ENCODE measurements around the gene AXIN2. TPM values are rescaled to one million over a fixed set of nuclear protein-coding genes. Genes with fewer than 3 reads are reported as not detected.
A peak's percentile ranks its signal among the peaks of the same experiment; 100 is the strongest.

The AXIN2 gene
- total and polyA plus RNA-seq, 11 donors, result 5.6 to 24.0 (median 12.9) TPM

- ATAC-seq, result peak; percentile 52 to 86 (median 66)
- H3K4me1 ChIP-seq, result peaks cover 0 to 83% (median 38%) of the 10 kb centered on the region in 12 donors
- no peak for TF ChIP-seq POLR2A (IDR thresholded peaks at IDR 0.05)
- TF ChIP-seq CTCF (IDR thresholded peaks at IDR 0.05), result no peak
- no peaks in the 10 kb centered on the region for H3K9me3 ChIP-seq
- peak in 3 of 5 donors; percentile 40 to 65 (median 42) for DNase-seq
- WGBS, 4 donors, result 55 to 73% (median 70%) methylated on average over 16 to 17 of the region's 17 CpGs
- H3K36me3 ChIP-seq, result peaks cover 0 to 13% (median 5%) of the 10 kb centered on the region in 9 donors
- H3K4me3 ChIP-seq, result no peak overlapping the region
- intact Hi-C loops (cut with DNase I), result loop anchor here in 3 of 10 donors (2.0 to 10.0 kb wide), 2 partner anchors 83 to 619 kb away; no protein-coding TSS in a partner anchor
- H3K27ac ChIP-seq, result peak overlapping the region in 11 of 12 donors; percentile 34 to 90 (median 81)
- no peaks in the 10 kb centered on the region for H3K27me3 ChIP-seq
These were observed 15.5 kb downstream of the AXIN2 start for GRCh38 chr17:65545705-65546523.

GRCh38 chr17:65544672-65545071 is 16.8 kb downstream of the AXIN2 start:
- peak overlapping the region in 7 of 12 donors; percentile 5 to 90 (median 17) for H3K27ac ChIP-seq
- WGBS, 4 donors, result 74 to 88% (median 80%) methylated on average over 11 of the region's 11 CpGs
- DNase-seq, result peak in 1 of 5 donors; percentile 31
- intact Hi-C loops (cut with DNase I), result loop anchor here in 2 of 10 donors (5.0 to 10.0 kb wide), 2 partner anchors 82 to 620 kb away; no protein-coding TSS in a partner anchor
- H3K36me3 ChIP-seq, result peaks cover 0 to 23% (median 5%) of the 10 kb centered on the region in 9 donors
- H3K9me3 ChIP-seq, result no peaks in the 10 kb centered on the region
- no peaks in the 10 kb centered on the region for H3K27me3 ChIP-seq
- H3K4me3 ChIP-seq, result no peak overlapping the region
- ATAC-seq, result no peak
- TF ChIP-seq CTCF (IDR thresholded peaks at IDR 0.05), result no peak
- TF ChIP-seq POLR2A (IDR thresholded peaks at IDR 0.05), result no peak
- peaks cover 0 to 71% (median 35%) of the 10 kb centered on the region in 12 donors for H3K4me1 ChIP-seq

DNA sequence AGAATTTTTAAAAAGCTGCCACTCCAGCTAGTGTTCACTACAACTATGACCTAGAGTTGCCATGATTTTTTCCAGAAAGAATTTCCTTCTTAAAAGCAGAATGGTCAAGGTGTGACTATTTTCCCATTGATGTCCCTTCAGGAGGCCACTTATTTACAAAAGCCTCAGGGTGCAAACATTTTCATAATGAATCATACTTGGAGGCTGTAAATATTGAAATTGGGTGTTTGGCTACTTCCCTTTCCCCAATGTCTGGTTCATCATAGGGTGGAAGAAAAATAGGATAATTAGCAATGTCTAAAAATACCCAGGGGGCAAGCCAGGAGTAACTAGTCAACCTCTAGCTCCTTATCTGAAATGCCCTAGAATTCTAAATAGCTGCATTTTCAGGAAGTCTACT is 18.8 kb downstream of the AXIN2 start:
- H3K4me3 ChIP-seq, result no peak overlapping the region
- intact Hi-C loops (cut with DNase I), result loop anchor here in 2 of 10 donors (5.0 to 10.0 kb wide), 2 partner anchors 80 to 622 kb away; no protein-coding TSS in a partner anchor
- ATAC-seq (no peak), DNase-seq (no peak)
- peaks cover 0 to 21% (median 6%) of the 10 kb centered on the region in 9 donors for H3K36me3 ChIP-seq
- no peaks in the 10 kb centered on the region for H3K27me3 ChIP-seq
- TF ChIP-seq CTCF (IDR thresholded peaks at IDR 0.05) (no peak), POLR2A (IDR thresholded peaks at IDR 0.05) (no peak)
- peak overlapping the region in 1 of 12 donors; percentile 27 for H3K27ac ChIP-seq
- no peaks in the 10 kb centered on the region for H3K9me3 ChIP-seq
- H3K4me1 ChIP-seq, result peaks cover 0 to 64% (median 36%) of the 10 kb centered on the region in 12 donors

GRCh38 chr17:65542067-65542466 is 19.4 kb downstream of the AXIN2 start:
- DNase-seq, result no peak
- TF ChIP-seq CTCF (IDR thresholded peaks at IDR 0.05) (no peak), POLR2A (IDR thresholded peaks at IDR 0.05) (no peak)
- Histone ChIP-seq H3K27me3 (no peaks in the 10 kb centered on the region), H3K4me1 (peaks cover 0 to 58% (median 31%) of the 10 kb centered on the region in 12 donors), H3K4me3 (no peak overlapping the region), H3K9me3 (no peaks in the 10 kb centered on the region), H3K36me3 (peaks cover 0 to 26% (median 12%) of the 10 kb centered on the region in 9 donors), H3K27ac (no peak overlapping the region)
- ATAC-seq, result no peak
- intact Hi-C loops (cut with DNase I), result loop anchor here in 2 of 10 donors (5.0 to 10.0 kb wide), 2 partner anchors 80 to 623 kb away; no protein-coding TSS in a partner anchor
- 61 to 91% (median 88%) methylated on average over 1 of the region's 1 CpG for WGBS, 4 donors
